ENCODE data around the gene ELL.

DNA sequence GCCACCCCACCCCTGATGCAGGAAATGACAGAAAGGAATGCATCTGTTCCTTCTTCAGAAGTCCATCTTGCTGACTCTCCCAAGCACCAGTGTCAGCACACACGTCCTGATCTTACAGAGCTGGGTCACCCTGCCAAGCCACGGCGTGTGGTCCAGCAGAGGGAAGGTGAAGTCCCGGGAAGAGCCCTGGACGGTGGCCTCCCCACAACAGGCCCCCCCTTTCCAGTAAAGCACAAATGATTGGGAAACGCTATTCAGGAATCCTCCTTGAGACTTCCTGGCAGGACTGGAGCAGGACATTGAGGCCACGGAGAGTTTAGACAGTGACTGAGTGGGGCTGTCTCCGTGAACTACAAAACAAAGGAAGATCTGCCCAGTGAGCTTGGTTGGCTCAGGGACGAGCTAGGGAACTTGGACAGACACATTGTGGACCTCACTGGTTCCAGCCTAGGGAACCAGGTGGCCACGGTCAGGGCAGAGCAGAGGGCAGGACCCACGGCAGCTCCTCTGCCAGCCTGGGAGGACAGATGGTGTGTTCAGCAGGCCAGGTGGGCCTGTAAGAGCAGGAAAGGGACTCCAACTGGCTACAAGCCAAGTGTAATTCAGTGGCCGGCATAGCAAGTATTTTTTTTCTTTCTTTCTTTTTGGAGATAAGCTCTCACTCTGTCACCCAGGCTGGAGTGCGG is 41.7 kb downstream of the ELL start:
- no peak for TF ChIP-seq EZH2 (IDR thresholded peaks at IDR 0.05; ENCODE audit: low read depth, unreplicated experiment)
- TF ChIP-seq, protein P1, sequence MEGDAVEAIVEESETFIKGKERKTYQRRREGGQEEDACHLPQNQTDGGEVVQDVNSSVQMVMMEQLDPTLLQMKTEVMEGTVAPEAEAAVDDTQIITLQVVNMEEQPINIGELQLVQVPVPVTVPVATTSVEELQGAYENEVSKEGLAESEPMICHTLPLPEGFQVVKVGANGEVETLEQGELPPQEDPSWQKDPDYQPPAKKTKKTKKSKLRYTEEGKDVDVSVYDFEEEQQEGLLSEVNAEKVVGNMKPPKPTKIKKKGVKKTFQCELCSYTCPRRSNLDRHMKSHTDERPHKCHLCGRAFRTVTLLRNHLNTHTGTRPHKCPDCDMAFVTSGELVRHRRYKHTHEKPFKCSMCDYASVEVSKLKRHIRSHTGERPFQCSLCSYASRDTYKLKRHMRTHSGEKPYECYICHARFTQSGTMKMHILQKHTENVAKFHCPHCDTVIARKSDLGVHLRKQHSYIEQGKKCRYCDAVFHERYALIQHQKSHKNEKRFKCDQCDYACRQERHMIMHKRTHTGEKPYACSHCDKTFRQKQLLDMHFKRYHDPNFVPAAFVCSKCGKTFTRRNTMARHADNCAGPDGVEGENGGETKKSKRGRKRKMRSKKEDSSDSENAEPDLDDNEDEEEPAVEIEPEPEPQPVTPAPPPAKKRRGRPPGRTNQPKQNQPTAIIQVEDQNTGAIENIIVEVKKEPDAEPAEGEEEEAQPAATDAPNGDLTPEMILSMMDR (conservative IDR thresholded peaks at IDR 0.05; ENCODE audit: low read depth in 2 of 2), result no peak
- TF ChIP-seq POLR2AphosphoS5 (IDR thresholded peaks at IDR 0.05; ENCODE audit: low read depth), result no peak
- TF ChIP-seq, protein P2, sequence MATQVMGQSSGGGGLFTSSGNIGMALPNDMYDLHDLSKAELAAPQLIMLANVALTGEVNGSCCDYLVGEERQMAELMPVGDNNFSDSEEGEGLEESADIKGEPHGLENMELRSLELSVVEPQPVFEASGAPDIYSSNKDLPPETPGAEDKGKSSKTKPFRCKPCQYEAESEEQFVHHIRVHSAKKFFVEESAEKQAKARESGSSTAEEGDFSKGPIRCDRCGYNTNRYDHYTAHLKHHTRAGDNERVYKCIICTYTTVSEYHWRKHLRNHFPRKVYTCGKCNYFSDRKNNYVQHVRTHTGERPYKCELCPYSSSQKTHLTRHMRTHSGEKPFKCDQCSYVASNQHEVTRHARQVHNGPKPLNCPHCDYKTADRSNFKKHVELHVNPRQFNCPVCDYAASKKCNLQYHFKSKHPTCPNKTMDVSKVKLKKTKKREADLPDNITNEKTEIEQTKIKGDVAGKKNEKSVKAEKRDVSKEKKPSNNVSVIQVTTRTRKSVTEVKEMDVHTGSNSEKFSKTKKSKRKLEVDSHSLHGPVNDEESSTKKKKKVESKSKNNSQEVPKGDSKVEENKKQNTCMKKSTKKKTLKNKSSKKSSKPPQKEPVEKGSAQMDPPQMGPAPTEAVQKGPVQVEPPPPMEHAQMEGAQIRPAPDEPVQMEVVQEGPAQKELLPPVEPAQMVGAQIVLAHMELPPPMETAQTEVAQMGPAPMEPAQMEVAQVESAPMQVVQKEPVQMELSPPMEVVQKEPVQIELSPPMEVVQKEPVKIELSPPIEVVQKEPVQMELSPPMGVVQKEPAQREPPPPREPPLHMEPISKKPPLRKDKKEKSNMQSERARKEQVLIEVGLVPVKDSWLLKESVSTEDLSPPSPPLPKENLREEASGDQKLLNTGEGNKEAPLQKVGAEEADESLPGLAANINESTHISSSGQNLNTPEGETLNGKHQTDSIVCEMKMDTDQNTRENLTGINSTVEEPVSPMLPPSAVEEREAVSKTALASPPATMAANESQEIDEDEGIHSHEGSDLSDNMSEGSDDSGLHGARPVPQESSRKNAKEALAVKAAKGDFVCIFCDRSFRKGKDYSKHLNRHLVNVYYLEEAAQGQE (IDR thresholded peaks at IDR 0.05; ENCODE audit: unreplicated experiment), result no peak
- TF ChIP-seq CREB1 (CRISPR knock-in tag; IDR thresholded peaks at IDR 0.05; ENCODE audit: low read depth), result no peak
- TF ChIP-seq EZH2phosphoT487 (IDR thresholded peaks at IDR 0.05; ENCODE audit: unreplicated experiment), result no peak
- TF ChIP-seq ZNF331 (CRISPR knock-in tag; IDR thresholded peaks at IDR 0.05; ENCODE audit: low read depth), result no peak
- TF ChIP-seq STAT1 (IDR thresholded peaks at IDR 0.05; ENCODE audit: unreplicated experiment), result no peak
